Cardiac muscle cell (in vitro differentiated cells and primary cell): ENCODE data around the gene FSTL4. TPM values are rescaled to one million over a fixed set of nuclear protein-coding genes. Genes with fewer than 3 reads are reported as not detected.

ENCODE experiments used
- DNase-seq, 2 donors: peaks; one replicate each; pipeline versions ENCODE4 v3.0.0 to v3.0.0-alpha.2; 2010 to 2017; ENCODE audit warnings: low read depth in 1 of 2, low spot score in 1 of 2
- H3K27ac ChIP-seq: fragments of 200-600 bp; sonication (generic); 2 replicates; pipeline ENCODE4 v1.5.1; 2016
- H3K27me3 ChIP-seq: fragments of 200-600 bp; sonication (generic); 2 replicates; pipeline ENCODE4 v1.6.0; 2016; ENCODE audit warnings: control low read depth
- H3K36me3 ChIP-seq: fragments of 200-600 bp; sonication (generic); 2 replicates; pipeline ENCODE4 v1.5.1; 2016; ENCODE audit warnings: control low read depth
- H3K4me1 ChIP-seq: fragments of 200-600 bp; sonication (generic); 2 replicates; pipeline ENCODE4 v1.8.1; 2017; ENCODE audit warnings: low read depth, mild to moderate bottlenecking, mixed run types
- H3K4me3 ChIP-seq: fragments of 200-600 bp; sonication (generic); 2 replicates; pipeline ENCODE4 v1.5.1; 2016; ENCODE audit warnings: mild to moderate bottlenecking
- H3K9me3 ChIP-seq: fragments of 200-600 bp; sonication (generic); 2 replicates; pipeline ENCODE4 v1.5.1; 2017; ENCODE audit warnings: low read depth, mild to moderate bottlenecking, control low read depth
- CTCF ChIP-seq: IDR thresholded peaks from 2 replicates; pipeline ENCODE4 v1.5.1; 2012; ENCODE audit warnings: low read depth, mild to moderate bottlenecking, low read length
- polyA plus RNA-seq: library from polyadenylated mRNA; unstranded; fragments of >200 nt; fragmentation: Nextera tagmentation; extraction: Ambion mirVana; gene quantifications from 2 replicates; pipeline ENCODE4 v1.2.1, GENCODE V29; 2016
- total RNA-seq: library from RNA; depleted of rRNA; stranded (reverse); fragments of >200 nt; gene quantifications from 2 replicates; pipeline ENCODE4 v1.2.3, GENCODE V29; 2016

Gene FSTL4
- total and polyA plus RNA-seq, 2 experiments from 2014 or later = 0.06 TPM; not detected in 1

GRCh38 chr5:133235696-133236426 lies 376.5 kb downstream of the FSTL4 start:
- no peak for TF ChIP-seq CTCF
- no peak for DNase-seq

GRCh38 chr5:133234911-133235310 lies 377.4 kb downstream of the FSTL4 start:
- Histone ChIP-seq H3K27me3 (no peaks in the 10 kb centered on the region), H3K27ac (no peak overlapping the region), H3K9me3 (no peaks in the 10 kb centered on the region), H3K4me1 (no peaks in the 10 kb centered on the region), H3K4me3 (no peak overlapping the region), H3K36me3 (no peaks in the 10 kb centered on the region)
- no peak for TF ChIP-seq CTCF
- DNase-seq = no peak

More at GRCh38 chr5:133235696-133236426, 376.5 kb downstream of the FSTL4 start:
- Histone ChIP-seq H3K27me3 (no peaks in the 10 kb centered on the region), H3K4me3 (no peak overlapping the region), H3K9me3 (no peaks in the 10 kb centered on the region), H3K36me3 (no peaks in the 10 kb centered on the region), H3K4me1 (no peaks in the 10 kb centered on the region), H3K27ac (no peak overlapping the region)

GRCh38 chr5:133234273-133234672 lies 378.1 kb downstream of the FSTL4 start:
- no peaks in the 10 kb centered on the region for H3K36me3 ChIP-seq
- no peaks in the 10 kb centered on the region for H3K27me3 ChIP-seq
- H3K4me1 ChIP-seq = no peaks in the 10 kb centered on the region
- no peaks in the 10 kb centered on the region for H3K9me3 ChIP-seq
- no peak for TF ChIP-seq CTCF
- H3K27ac ChIP-seq = no peak overlapping the region
- DNase-seq = no peak
- no peak overlapping the region for H3K4me3 ChIP-seq

GRCh38 chr5:133233616-133234015 lies 378.7 kb downstream of the FSTL4 start:
- DNase-seq = no peak
- Histone ChIP-seq H3K4me3 (no peak overlapping the region), H3K36me3 (no peaks in the 10 kb centered on the region), H3K4me1 (no peaks in the 10 kb centered on the region), H3K9me3 (no peaks in the 10 kb centered on the region), H3K27ac (no peak overlapping the region), H3K27me3 (no peaks in the 10 kb centered on the region)
- TF ChIP-seq CTCF = no peak

GRCh38 chr5:133232911-133233310 lies 379.4 kb downstream of the FSTL4 start:
- H3K9me3 ChIP-seq = no peaks in the 10 kb centered on the region
- TF ChIP-seq CTCF = no peak
- DNase-seq = no peak
- no peak overlapping the region for H3K27ac ChIP-seq
- H3K36me3 ChIP-seq = no peaks in the 10 kb centered on the region
- no peak overlapping the region for H3K4me3 ChIP-seq
- H3K4me1 ChIP-seq = no peaks in the 10 kb centered on the region
- H3K27me3 ChIP-seq = no peaks in the 10 kb centered on the region
